GM12878 (cell line): ENCODE data around the gene WNK2. TPM values are rescaled to one million over a fixed set of nuclear protein-coding genes. Genes with fewer than 3 reads are reported as not detected.

Source experiments
- ATF7 ChIP-seq: fragments of 450-650 bp; IDR thresholded peaks from 2 replicates; pipeline ENCODE4 v1.6.1; 2016; ENCODE audit warnings: low read depth, mild to moderate bottlenecking
- ESRRA ChIP-seq: IDR thresholded peaks from 2 replicates; pipeline ENCODE4 v1.6.1; 2012; ENCODE audit warnings: mild to moderate bottlenecking, low read length, improper control_type of control experiment
- GABPA ChIP-seq: IDR thresholded peaks from 2 replicates; pipeline ENCODE4 v1.6.1; 2014; ENCODE audit warnings: antibody characterized with exemption, low read depth, mild to moderate bottlenecking, inconsistent platforms
- JUNB ChIP-seq: IDR thresholded peaks from 2 replicates; pipeline ENCODE4 v1.6.1; 2016; ENCODE audit warnings: antibody characterized with exemption, mild to moderate bottlenecking
- YBX1 ChIP-seq: fragments of 450-650 bp; IDR thresholded peaks from 2 replicates; pipeline ENCODE4 v1.6.1; 2016; ENCODE audit warnings: antibody characterized with exemption
- ZNF274 ChIP-seq: IDR thresholded peaks from one replicate; pipeline ENCODE4 v1.8.0; 2011; ENCODE audit not compliant: insufficient read length, insufficient read depth
- polyA plus RNA-seq, 11 experiments: library from polyadenylated mRNA; depleted of rRNA in 4 of 11; unstranded in 6 of 11; stranded (reverse) in 5 of 11; fragments of >200 nt; fragmentation: Nextera tagmentation in 4 of 11; fragmentation: Illumina TruSeq in 1 of 11; extraction: Ambion mirVana in 4 of 11; extraction: Trizol in 1 of 11; gene quantifications; 1 replicate in 1 of 11; 2 replicates in 10 of 11; pipeline versions ENCODE4 v1.2.1 to v1.2.3, GENCODE V29; 2011 to 2016; ENCODE audit warnings: inconsistent platforms in 2 of 11, missing spikeins in 2 of 11, low read depth in 1 of 11
- total RNA-seq, 4 experiments: library from RNA; depleted of rRNA in 3 of 4; stranded (reverse); fragments of >200 nt in 3 of 4; fragmentation: Illumina TruSeq in 1 of 4; extraction: Trizol in 1 of 4; gene quantifications; 2 replicates each; pipeline versions ENCODE4 v1.2.1 to v1.2.3, GENCODE V29; 2013 to 2021
- TF ChIP-seq, protein P1 (sequence below): fragments of 450-650 bp; IDR thresholded peaks from 2 replicates; pipeline ENCODE4 v1.6.1; 2017; ENCODE audit warnings: antibody characterized with exemption, mild to moderate bottlenecking, moderate library complexity
- TF ChIP-seq, protein P2 (sequence below): fragments of 450-650 bp; conservative IDR thresholded peaks from 2 replicates; pipeline ENCODE4 v1.6.1; 2017; ENCODE audit warnings: mild to moderate bottlenecking, moderate library complexity

The WNK2 gene
- total and polyA plus RNA-seq, 10 of the 15 experiments (the other 5 are each of a cell fraction or from before 2014, with no cell fraction given): 0.15 TPM; not detected in 9

DNA sequence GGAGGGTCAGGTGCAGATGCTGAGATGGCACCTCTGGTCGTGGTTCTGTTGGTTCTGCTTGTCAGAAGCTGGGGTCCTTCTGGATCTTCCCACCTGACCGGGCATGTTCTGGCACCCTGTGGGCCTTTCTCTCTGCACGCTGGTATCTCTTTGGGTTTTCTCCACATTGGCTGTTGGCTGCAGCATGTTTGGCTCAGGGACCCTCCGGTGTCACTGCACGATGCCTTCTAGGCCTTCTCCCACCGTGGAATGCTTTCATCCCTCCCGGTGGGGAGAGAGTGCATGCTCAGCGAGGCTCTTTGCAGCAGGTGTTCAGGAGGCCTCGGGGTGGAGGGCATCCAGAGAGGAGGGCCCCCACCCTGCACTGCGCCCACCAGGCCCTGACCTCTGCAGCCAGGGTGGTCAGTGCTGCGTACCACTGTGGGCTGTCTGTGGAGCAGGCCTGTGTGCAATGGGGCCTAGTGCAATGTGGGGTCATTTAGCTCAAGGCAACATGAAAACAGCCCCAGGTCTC lies 119.4 kb downstream of the WNK2 start (continued):
- TF ChIP-seq, protein P1, sequence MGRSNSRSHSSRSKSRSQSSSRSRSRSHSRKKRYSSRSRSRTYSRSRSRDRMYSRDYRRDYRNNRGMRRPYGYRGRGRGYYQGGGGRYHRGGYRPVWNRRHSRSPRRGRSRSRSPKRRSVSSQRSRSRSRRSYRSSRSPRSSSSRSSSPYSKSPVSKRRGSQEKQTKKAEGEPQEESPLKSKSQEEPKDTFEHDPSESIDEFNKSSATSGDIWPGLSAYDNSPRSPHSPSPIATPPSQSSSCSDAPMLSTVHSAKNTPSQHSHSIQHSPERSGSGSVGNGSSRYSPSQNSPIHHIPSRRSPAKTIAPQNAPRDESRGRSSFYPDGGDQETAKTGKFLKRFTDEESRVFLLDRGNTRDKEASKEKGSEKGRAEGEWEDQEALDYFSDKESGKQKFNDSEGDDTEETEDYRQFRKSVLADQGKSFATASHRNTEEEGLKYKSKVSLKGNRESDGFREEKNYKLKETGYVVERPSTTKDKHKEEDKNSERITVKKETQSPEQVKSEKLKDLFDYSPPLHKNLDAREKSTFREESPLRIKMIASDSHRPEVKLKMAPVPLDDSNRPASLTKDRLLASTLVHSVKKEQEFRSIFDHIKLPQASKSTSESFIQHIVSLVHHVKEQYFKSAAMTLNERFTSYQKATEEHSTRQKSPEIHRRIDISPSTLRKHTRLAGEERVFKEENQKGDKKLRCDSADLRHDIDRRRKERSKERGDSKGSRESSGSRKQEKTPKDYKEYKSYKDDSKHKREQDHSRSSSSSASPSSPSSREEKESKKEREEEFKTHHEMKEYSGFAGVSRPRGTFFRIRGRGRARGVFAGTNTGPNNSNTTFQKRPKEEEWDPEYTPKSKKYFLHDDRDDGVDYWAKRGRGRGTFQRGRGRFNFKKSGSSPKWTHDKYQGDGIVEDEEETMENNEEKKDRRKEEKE: no peak
- TF ChIP-seq, protein P2, sequence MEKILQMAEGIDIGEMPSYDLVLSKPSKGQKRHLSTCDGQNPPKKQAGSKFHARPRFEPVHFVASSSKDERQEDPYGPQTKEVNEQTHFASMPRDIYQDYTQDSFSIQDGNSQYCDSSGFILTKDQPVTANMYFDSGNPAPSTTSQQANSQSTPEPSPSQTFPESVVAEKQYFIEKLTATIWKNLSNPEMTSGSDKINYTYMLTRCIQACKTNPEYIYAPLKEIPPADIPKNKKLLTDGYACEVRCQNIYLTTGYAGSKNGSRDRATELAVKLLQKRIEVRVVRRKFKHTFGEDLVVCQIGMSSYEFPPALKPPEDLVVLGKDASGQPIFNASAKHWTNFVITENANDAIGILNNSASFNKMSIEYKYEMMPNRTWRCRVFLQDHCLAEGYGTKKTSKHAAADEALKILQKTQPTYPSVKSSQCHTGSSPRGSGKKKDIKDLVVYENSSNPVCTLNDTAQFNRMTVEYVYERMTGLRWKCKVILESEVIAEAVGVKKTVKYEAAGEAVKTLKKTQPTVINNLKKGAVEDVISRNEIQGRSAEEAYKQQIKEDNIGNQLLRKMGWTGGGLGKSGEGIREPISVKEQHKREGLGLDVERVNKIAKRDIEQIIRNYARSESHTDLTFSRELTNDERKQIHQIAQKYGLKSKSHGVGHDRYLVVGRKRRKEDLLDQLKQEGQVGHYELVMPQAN: no peak
- TF ChIP-seq ATF7 (no peak), GABPA (no peak), ESRRA (no peak), JUNB (no peak), ZNF274 (no peak), YBX1 (no peak)
